ENCODE measurements around the gene FRA10AC1. TPM values are rescaled to one million over a fixed set of nuclear protein-coding genes. Genes with fewer than 3 reads are reported as not detected.

Gene FRA10AC1
- total RNA-seq, 1 experiment from 2014 or later: 12.4 TPM

DNA sequence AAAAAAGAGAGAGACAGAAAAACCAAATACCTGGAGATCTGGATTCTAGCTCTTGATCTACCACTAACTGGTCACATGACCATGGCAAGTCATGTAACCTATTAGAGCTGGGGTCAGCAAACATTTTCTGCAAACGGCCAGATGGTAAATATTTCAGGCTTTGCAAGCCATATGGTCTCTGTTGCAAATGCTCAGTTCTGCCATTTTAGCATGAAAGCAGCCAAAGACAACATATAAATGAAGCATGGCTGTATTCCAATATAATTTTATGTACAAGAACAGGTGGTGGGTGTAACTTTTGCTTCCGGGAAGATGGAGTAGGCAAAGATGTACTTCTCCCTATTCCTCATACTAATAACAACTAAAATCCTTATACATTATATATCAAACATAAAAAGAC, 6.7 kb downstream of the FRA10AC1 start:
- DNase-seq: no peak
- Histone ChIP-seq H4K5ac (ENCODE audit: insufficient read length, low read depth, low read length) (no peak overlapping the region), H3K4me1 (ENCODE audit: insufficient read depth, low read length) (no peaks in the 10 kb centered on the region), H3K27ac (ENCODE audit: insufficient read length, low read depth, low read length) (no peak overlapping the region), H2AFZ (ENCODE audit: low read length) (no peak overlapping the region), H2BK120ac (ENCODE audit: low read depth, low read length, poor library complexity, severe bottlenecking) (no peak overlapping the region), H3K27me3 (ENCODE audit: insufficient read depth, low read length) (no peaks in the 10 kb centered on the region), H3K79me1 (ENCODE audit: insufficient read depth, low read depth, low read length, poor library complexity, severe bottlenecking) (no peaks in the 10 kb centered on the region), H4K8ac (replicated peaks; ENCODE audit: insufficient read length, low read depth, low read length) (no peak overlapping the region), H3K23ac (ENCODE audit: insufficient read length, low read depth, low read length) (no peak overlapping the region), H4K20me1 (ENCODE audit: control insufficient read depth, insufficient read depth, insufficient read length) (no peaks in the 10 kb centered on the region), H3K9me3 (ENCODE audit: control insufficient read depth, low read depth, low read length) (no peaks in the 10 kb centered on the region), H2BK15ac (ENCODE audit: low read depth, low read length) (no peak overlapping the region), H3K9ac (ENCODE audit: extremely low read depth, insufficient read length, low read length) (no peak overlapping the region), H3K18ac (ENCODE audit: insufficient read length, low read depth, low read length) (no peak overlapping the region), H2BK20ac (ENCODE audit: low read depth, low read length, poor library complexity, severe bottlenecking) (no peak overlapping the region), H3K56ac (ENCODE audit: insufficient read length, low read depth, low read length) (no peak overlapping the region), H3K79me2 (ENCODE audit: insufficient read depth, low read length) (no peaks in the 10 kb centered on the region), H3K4me2 (ENCODE audit: insufficient read depth, insufficient read length, low read length) (no peak overlapping the region), H3T11ph (ENCODE audit: low read length) (no peak overlapping the region), H2BK5ac (ENCODE audit: insufficient read length, low read length) (no peak overlapping the region), H3K23me2 (ENCODE audit: insufficient read length, low read depth, low read length, poor library complexity, severe bottlenecking) (no peaks in the 10 kb centered on the region), H2AK5ac (ENCODE audit: insufficient read length, low read length) (no peak overlapping the region), H3K14ac (ENCODE audit: insufficient read depth, low read length) (no peak overlapping the region), H2BK12ac (ENCODE audit: insufficient read length, low read depth, low read length) (no peak overlapping the region), H3K4ac (ENCODE audit: low read depth, low read length) (no peak overlapping the region), H4K91ac (ENCODE audit: insufficient read length, low read depth, low read length) (no peak overlapping the region)
- TF ChIP-seq, protein P1, sequence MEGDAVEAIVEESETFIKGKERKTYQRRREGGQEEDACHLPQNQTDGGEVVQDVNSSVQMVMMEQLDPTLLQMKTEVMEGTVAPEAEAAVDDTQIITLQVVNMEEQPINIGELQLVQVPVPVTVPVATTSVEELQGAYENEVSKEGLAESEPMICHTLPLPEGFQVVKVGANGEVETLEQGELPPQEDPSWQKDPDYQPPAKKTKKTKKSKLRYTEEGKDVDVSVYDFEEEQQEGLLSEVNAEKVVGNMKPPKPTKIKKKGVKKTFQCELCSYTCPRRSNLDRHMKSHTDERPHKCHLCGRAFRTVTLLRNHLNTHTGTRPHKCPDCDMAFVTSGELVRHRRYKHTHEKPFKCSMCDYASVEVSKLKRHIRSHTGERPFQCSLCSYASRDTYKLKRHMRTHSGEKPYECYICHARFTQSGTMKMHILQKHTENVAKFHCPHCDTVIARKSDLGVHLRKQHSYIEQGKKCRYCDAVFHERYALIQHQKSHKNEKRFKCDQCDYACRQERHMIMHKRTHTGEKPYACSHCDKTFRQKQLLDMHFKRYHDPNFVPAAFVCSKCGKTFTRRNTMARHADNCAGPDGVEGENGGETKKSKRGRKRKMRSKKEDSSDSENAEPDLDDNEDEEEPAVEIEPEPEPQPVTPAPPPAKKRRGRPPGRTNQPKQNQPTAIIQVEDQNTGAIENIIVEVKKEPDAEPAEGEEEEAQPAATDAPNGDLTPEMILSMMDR (conservative IDR thresholded peaks at IDR 0.05): no peak
- Mint-ChIP-seq H3K4me3 (no peak overlapping the region), H3K36me3 (ENCODE audit: insufficient read depth in 1 of 3, low read depth in 3 of 3) (peaks cover 9 to 49% (median 44%) of the 10 kb centered on the region in 3 experiments), H3K27ac (no peak overlapping the region), H3K27me3 (ENCODE audit: low read depth) (no peaks in the 10 kb centered on the region), H3K9me3 (no peaks in the 10 kb centered on the region), H3K4me1 (peaks cover 0 to 9% of the 10 kb centered on the region in 2 experiments; a peak in 2 of 4 replicates)
- no CpG with 5 or more reads among the region's 2 CpGs for WGBS (ENCODE audit: extremely low coverage, insufficient read length, low lambda C conversion rate)
